ENCODE data around the gene CARTPT.

Gene CARTPT

GRCh38 chr5:71748360-71748759 lies 29.3 kb downstream of the CARTPT start:
- no peak for TF ChIP-seq GATA3 (IDR thresholded peaks at IDR 0.05; ENCODE audit: low read depth, low read length)
- no peak for TF ChIP-seq GATA2 (IDR thresholded peaks at IDR 0.05; ENCODE audit: low read depth, low read length)

- no peak for TF ChIP-seq GATA3 (IDR thresholded peaks at IDR 0.05; ENCODE audit: low read depth, low read length)
- no peak for TF ChIP-seq GATA2 (IDR thresholded peaks at IDR 0.05; ENCODE audit: low read depth, low read length)
These were observed 32.3 kb downstream of the CARTPT start for GRCh38 chr5:71751422-71751821.

GRCh38 chr5:71752441-71753190 lies 33.5 kb downstream of the CARTPT start:
- TF ChIP-seq GATA2 (IDR thresholded peaks at IDR 0.05; ENCODE audit: low read depth, low read length) (no peak; the same call in 1 of the 2 replicates), GATA3 (IDR thresholded peaks at IDR 0.05; ENCODE audit: low read depth, low read length) (no peak)

GRCh38 chr5:71757590-71758543 lies 38.8 kb downstream of the CARTPT start:
- TF ChIP-seq GATA2 (IDR thresholded peaks at IDR 0.05; ENCODE audit: low read depth, low read length) = no peak

- no peak for TF ChIP-seq GATA2 (IDR thresholded peaks at IDR 0.05; ENCODE audit: low read depth, low read length)
These were observed 43.8 kb downstream of the CARTPT start for GRCh38 chr5:71762826-71763225.

GRCh38 chr5:71767661-71768060 lies 48.6 kb downstream of the CARTPT start:
- no peak for TF ChIP-seq GATA3 (IDR thresholded peaks at IDR 0.05; ENCODE audit: low read depth, low read length)
- no peak for TF ChIP-seq GATA2 (IDR thresholded peaks at IDR 0.05; ENCODE audit: low read depth, low read length)

GRCh38 chr5:71769287-71769686 lies 50.2 kb downstream of the CARTPT start:
- no peak for TF ChIP-seq GATA2 (IDR thresholded peaks at IDR 0.05; ENCODE audit: low read depth, low read length)

- TF ChIP-seq GATA3 (IDR thresholded peaks at IDR 0.05; ENCODE audit: low read depth, low read length) (no peak), GATA2 (IDR thresholded peaks at IDR 0.05; ENCODE audit: low read depth, low read length) (no peak)
These were observed 51.3 kb downstream of the CARTPT start for GRCh38 chr5:71770381-71770780.

Data from SH-SY5Y (cell line).